Left lung (tissue), 10 donors: ENCODE results near the gene IMPG1. TPM values are rescaled to one million over a fixed set of nuclear protein-coding genes. Genes with fewer than 3 reads are reported as not detected.

Experiments used
- ATAC-seq: fragments of 200-7000 bp; cut with Tn5 transposase; one replicate; pipeline ENCODE4 v1.9.1; 2020; ENCODE audit warnings: moderate library complexity
- DNase-seq, 4 donors: peaks; one replicate each; pipeline ENCODE4 v3.0.0-alpha.2; 2013 to 2020
- H3K27ac ChIP-seq, 2 donors: fragments of 200-600 bp; sonication (generic) in 1 of 2; one replicate each; pipeline versions ENCODE4 v1.5.0 to v1.8.0; 2020 to 2021
- H3K27me3 ChIP-seq, 2 donors: fragments of 200-600 bp; sonication (generic) in 1 of 2; one replicate each; pipeline versions ENCODE4 v1.5.0 to v1.8.0; 2020 to 2021
- H3K36me3 ChIP-seq, 2 donors: fragments of 200-600 bp; sonication (generic) in 1 of 2; one replicate each; pipeline versions ENCODE4 v1.5.0 to v1.8.0; 2020 to 2021
- H3K4me1 ChIP-seq, 2 donors: fragments of 200-600 bp; one replicate each; pipeline ENCODE4 v1.8.0; 2021
- H3K4me3 ChIP-seq, 2 donors: fragments of 200-600 bp; sonication (generic) in 1 of 2; one replicate each; pipeline versions ENCODE4 v1.5.0 to v1.8.0; 2020 to 2021; ENCODE audit warnings: mild to moderate bottlenecking in 1 of 2
- H3K9me3 ChIP-seq, 2 donors: fragments of 200-600 bp; sonication (generic) in 1 of 2; one replicate each; pipeline versions ENCODE4 v1.5.0 to v1.8.0; 2020 to 2021
- CTCF ChIP-seq, 2 donors: fragments of 200-600 bp; sonication (generic) in 1 of 2; IDR thresholded peaks; one replicate each; pipeline versions ENCODE4 v1.5.0 to v1.8.0; 2021; ENCODE audit warnings: antibody characterized with exemption in 2 of 2
- intact Hi-C, 2 donors: fragments of 100-400 bp; cut with DNase I; formaldehyde crosslinking; loops; one replicate each; pipeline versions ENCODE4 v1.11.2 to v1.14.2; 2022
- polyA plus RNA-seq, 6 donors: library from polyadenylated mRNA; unstranded; fragments of 120-200 nt; gene quantifications; one replicate each; pipeline ENCODE4 v1.2.1, GENCODE V29; 2013; ENCODE audit not compliant: insufficient read length in 6 of 6
- total RNA-seq, 2 donors: library from RNA; stranded (reverse); fragmentation: NEBNext Ultra II Directional; extraction: Animal tissue kit (Norgen Biotek cat#: 25700); gene quantifications; one replicate each; pipeline ENCODE4 v1.2.1, GENCODE V29; 2021
- donor health status: DM: no; HTN: yes; CAD: no.
- donor health status: DM: no; HTN: no; CAD: no.

Gene IMPG1
- total and polyA plus RNA-seq, 8 donors: 0.66 to 2.2 (median 1.2) TPM; not detected in 2

DNA sequence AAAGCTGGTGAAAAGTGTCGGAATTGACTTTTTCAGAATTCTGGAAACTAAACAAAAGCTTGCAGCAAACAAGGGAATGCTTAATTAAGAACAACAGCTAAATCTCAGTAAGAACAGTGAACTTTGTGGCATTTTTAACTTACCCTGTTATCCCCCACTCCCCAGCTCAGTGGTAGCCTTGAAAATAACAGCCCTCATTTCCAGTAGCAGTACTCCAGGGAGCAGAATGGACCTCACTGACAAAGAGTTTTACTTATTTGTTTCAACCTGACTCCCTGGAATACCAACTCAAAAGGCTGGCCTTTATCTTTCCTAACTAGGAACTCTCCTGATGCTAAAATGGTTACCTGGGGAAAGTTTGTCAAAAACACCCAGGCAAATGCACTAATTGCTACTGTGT lies 108.9 kb downstream of the IMPG1 start:
- Histone ChIP-seq H3K4me1 (no peaks in the 10 kb centered on the region), H3K27me3 (no peaks in the 10 kb centered on the region), H3K27ac (no peak overlapping the region), H3K9me3 (peaks cover 0 to 7% of the 10 kb centered on the region in 2 donors), H3K36me3 (no peaks in the 10 kb centered on the region), H3K4me3 (no peak overlapping the region)
- no peak for TF ChIP-seq CTCF (IDR thresholded peaks at IDR 0.05)
- intact Hi-C loops: no loop called here
- DNase-seq (no peak), ATAC-seq (no peak)

DNA sequence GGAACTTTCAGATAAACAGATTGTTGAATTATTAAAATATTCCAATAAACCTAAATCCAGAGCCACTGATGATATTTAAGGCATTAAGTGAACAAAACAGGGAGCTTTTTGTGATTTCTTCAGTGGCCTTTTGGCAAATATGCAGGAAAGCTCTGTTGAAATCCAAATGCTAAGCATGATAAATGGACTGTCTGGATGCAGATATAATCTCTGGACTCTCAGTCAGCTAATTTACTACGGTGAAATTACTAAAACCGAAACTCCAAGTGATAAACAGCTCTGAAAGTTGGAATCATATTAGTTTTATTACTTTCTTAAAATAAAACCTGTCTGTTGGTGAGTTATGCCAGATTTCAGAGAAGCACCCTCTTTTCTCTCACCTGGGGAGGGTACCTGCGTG lies 120.3 kb downstream of the IMPG1 start:
- no peaks in the 10 kb centered on the region for H3K36me3 ChIP-seq

DNA sequence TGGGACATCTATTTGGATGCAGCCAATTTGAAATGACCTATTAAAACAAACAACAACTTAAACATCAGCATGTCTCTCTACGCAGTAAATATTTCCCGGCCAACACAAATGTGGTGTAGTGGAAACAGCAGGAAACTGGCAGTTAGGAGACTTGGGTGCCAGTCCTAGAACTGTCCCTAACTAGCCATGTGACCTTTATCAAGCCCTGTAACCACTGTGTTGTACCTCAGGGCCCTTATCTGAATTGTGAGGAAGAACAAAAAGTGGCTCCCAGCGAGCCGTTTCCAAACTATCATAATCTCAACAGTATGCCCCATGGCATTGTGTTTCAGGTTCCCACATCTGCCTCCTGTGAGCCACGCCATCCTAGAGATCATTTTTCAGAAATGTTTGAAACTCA lies 124.5 kb downstream of the IMPG1 start:
- no peak overlapping the region for H3K27ac ChIP-seq
- no peaks in the 10 kb centered on the region for H3K36me3 ChIP-seq
- no peaks in the 10 kb centered on the region for H3K27me3 ChIP-seq
- no peaks in the 10 kb centered on the region for H3K4me1 ChIP-seq
- intact Hi-C loops: no loop called here
- no peak for ATAC-seq
- no peaks in the 10 kb centered on the region for H3K9me3 ChIP-seq
- H3K4me3 ChIP-seq: no peak overlapping the region
- DNase-seq: no peak
- no peak for TF ChIP-seq CTCF (IDR thresholded peaks at IDR 0.05)

More for the DNA sequence above, 120.3 kb downstream of the IMPG1 start:
- intact Hi-C loops: no loop called here
- no peak for ATAC-seq
- Histone ChIP-seq H3K27me3 (no peaks in the 10 kb centered on the region), H3K27ac (no peak overlapping the region), H3K9me3 (no peaks in the 10 kb centered on the region), H3K4me3 (no peak overlapping the region), H3K4me1 (no peaks in the 10 kb centered on the region)
- no peak for DNase-seq
- TF ChIP-seq CTCF (IDR thresholded peaks at IDR 0.05): no peak

GRCh38 chr6:75946146-75946831 lies 126.2 kb downstream of the IMPG1 start:
- no peaks in the 10 kb centered on the region for H3K27me3 ChIP-seq
- no peak overlapping the region for H3K4me3 ChIP-seq
- TF ChIP-seq CTCF (IDR thresholded peaks at IDR 0.05): no peak
- no peaks in the 10 kb centered on the region for H3K4me1 ChIP-seq
- H3K9me3 ChIP-seq: no peaks in the 10 kb centered on the region
- no peaks in the 10 kb centered on the region for H3K36me3 ChIP-seq
- intact Hi-C loops: no loop called here
- H3K27ac ChIP-seq: no peak overlapping the region
- DNase-seq (no peak), ATAC-seq (no peak)

- no peak for ATAC-seq
- H3K9me3 ChIP-seq: no peaks in the 10 kb centered on the region
- H3K4me1 ChIP-seq: no peaks in the 10 kb centered on the region
- no peaks in the 10 kb centered on the region for H3K27me3 ChIP-seq
- no peak for TF ChIP-seq CTCF (IDR thresholded peaks at IDR 0.05)
- H3K27ac ChIP-seq: no peak overlapping the region
- H3K36me3 ChIP-seq: no peaks in the 10 kb centered on the region
- DNase-seq: no peak
- intact Hi-C loops: no loop called here
- no peak overlapping the region for H3K4me3 ChIP-seq
Measured at GRCh38 chr6:75943381-75943780, 129.1 kb downstream of the IMPG1 start.
